Skin epidermis (tissue), 12 donors: ENCODE measurements around the gene PNMA6E.

Experiments used
- H3K27ac ChIP-seq, 21 experiments: fragments of 200-600 bp; sonication (generic) in 11 of 21; one replicate each; pipeline ENCODE4 v1.5.0; 2020; ENCODE audit warnings: mild to moderate bottlenecking in 3 of 21, inconsistent platforms in 2 of 21, moderate library complexity in 2 of 21
- H3K4me3 ChIP-seq, 7 experiments: fragments of 200-600 bp; sonication (generic) in 2 of 7; one replicate each; pipeline ENCODE4 v1.5.0; 2020; ENCODE audit warnings: inconsistent platforms in 2 of 7, mild to moderate bottlenecking in 2 of 7, moderate library complexity in 1 of 7

Gene PNMA6E

GRCh38 chrX:153366878-153367538 lies 34.1 kb downstream of the PNMA6E start:
- Histone ChIP-seq H3K4me3 (no peak overlapping the region), H3K27ac (no peak overlapping the region)

GRCh38 chrX:153366119-153366518 lies 35.0 kb downstream of the PNMA6E start:
- Histone ChIP-seq H3K4me3 (no peak overlapping the region), H3K27ac (no peak overlapping the region)

- H3K27ac ChIP-seq = no peak overlapping the region
- H3K4me3 ChIP-seq = no peak overlapping the region
These were observed 35.5 kb downstream of the PNMA6E start for GRCh38 chrX:153365670-153366069.

- H3K27ac ChIP-seq = no peak overlapping the region
- H3K4me3 ChIP-seq = no peak overlapping the region
These were observed 39.3 kb downstream of the PNMA6E start for GRCh38 chrX:153361781-153362397.

- no peak overlapping the region for H3K4me3 ChIP-seq
- H3K27ac ChIP-seq = no peak overlapping the region
These were observed 43.3 kb downstream of the PNMA6E start for GRCh38 chrX:153357877-153358276.

GRCh38 chrX:153353416-153353815 lies 47.7 kb downstream of the PNMA6E start:
- Histone ChIP-seq H3K27ac (no peak overlapping the region), H3K4me3 (no peak overlapping the region)

GRCh38 chrX:153352858-153353257 lies 48.3 kb downstream of the PNMA6E start:
- Histone ChIP-seq H3K4me3 (no peak overlapping the region), H3K27ac (no peak overlapping the region)

GRCh38 chrX:153351981-153352380 lies 49.2 kb downstream of the PNMA6E start:
- no peak overlapping the region for H3K27ac ChIP-seq
- no peak overlapping the region for H3K4me3 ChIP-seq

GRCh38 chrX:153349952-153350351 lies 51.2 kb downstream of the PNMA6E start:
- Histone ChIP-seq H3K4me3 (no peak overlapping the region), H3K27ac (no peak overlapping the region)

- Histone ChIP-seq H3K4me3 (no peak overlapping the region), H3K27ac (no peak overlapping the region)
These were observed 52.7 kb downstream of the PNMA6E start for GRCh38 chrX:153348421-153348820.

GRCh38 chrX:153347530-153347929 lies 53.6 kb downstream of the PNMA6E start:
- Histone ChIP-seq H3K27ac (no peak overlapping the region), H3K4me3 (no peak overlapping the region)
